HUES64 (cell line): ENCODE results near the gene MUC5B.

Experiments
- H3K27ac ChIP-seq: 2 replicates; pipeline ENCODE4 v1.7.0; 2013; ENCODE audit warnings: low read depth, low read length, inconsistent platforms
- H3K27me3 ChIP-seq: 2 replicates; pipeline ENCODE4 v1.6.1; 2013; ENCODE audit warnings: mild to moderate bottlenecking, low read length; ENCODE audit not compliant: insufficient read depth
- H3K36me3 ChIP-seq: 2 replicates; pipeline ENCODE4 v1.6.1; 2013; ENCODE audit warnings: mild to moderate bottlenecking, low read length; ENCODE audit not compliant: insufficient read depth
- H3K4me1 ChIP-seq: 2 replicates; pipeline ENCODE4 v1.6.1; 2013; ENCODE audit warnings: mild to moderate bottlenecking, low read length, moderate library complexity; ENCODE audit not compliant: insufficient read depth
- H3K4me3 ChIP-seq: 2 replicates; pipeline ENCODE4 v1.5.1; 2013; ENCODE audit warnings: mild to moderate bottlenecking, low read length, moderate library complexity
- H3K9ac ChIP-seq: 2 replicates; pipeline ENCODE4 v1.6.1; 2013; ENCODE audit warnings: mild to moderate bottlenecking, low read depth, low read length
- H3K9me3 ChIP-seq: 2 replicates; pipeline ENCODE4 v1.6.1; 2013; ENCODE audit warnings: low read depth, low read length; ENCODE audit not compliant: insufficient read depth
- WGBS: fragments of 150-250, 120-280 bp; methylation state at CpG from one replicate; pipeline ENCODE4 v1.1.7; 2013; ENCODE audit warnings: missing lambda C conversion rate; 5-methylcytosine and 5-hydroxymethylcytosine counted together

The MUC5B gene

GRCh38 chr11:1308743-1309497 is 86.1 kb downstream of the MUC5B start:
- Histone ChIP-seq H3K27ac (no peak overlapping the region), H3K27me3 (no peaks in the 10 kb centered on the region), H3K36me3 (peaks cover 4% of the 10 kb centered on the region; the same call in 1 of the 2 replicates), H3K9ac (peak overlapping the region; percentile 57), H3K4me1 (peaks cover 5% of the 10 kb centered on the region; the same call in 1 of the 2 replicates), H3K4me3 (peak overlapping the region; percentile 64), H3K9me3 (peaks cover 13% of the 10 kb centered on the region; the same call in 1 of the 2 replicates)
- WGBS: 5% methylated on average over 58 of the region's 58 CpGs

- Histone ChIP-seq H3K27ac (peak within 1 kb of the TSS; percentile 72), H3K36me3 (peaks cover 4% of the 10 kb centered on the region; the same call in 1 of the 2 replicates), H3K9me3 (peaks cover 13% of the 10 kb centered on the region; the same call in 1 of the 2 replicates), H3K4me3 (peak within 1 kb of the TSS; percentile 64), H3K4me1 (peaks cover 5% of the 10 kb centered on the region; the same call in 1 of the 2 replicates), H3K9ac (peak within 1 kb of the TSS; percentile 80), H3K27me3 (no peaks in the 10 kb centered on the region)
- WGBS: 2% methylated on average over 97 of the region's 97 CpGs
Observed at GRCh38 chr11:1309498-1310317, 86.8 kb downstream of the MUC5B start, which contains the start of gene TOLLIP. Gene TOLLIP, minus strand, starts transcription at chr11:1309632. Its CDS starts 134 bp downstream, at chr11:1309498.

GRCh38 chr11:1310318-1310687 is 87.4 kb downstream of the MUC5B start:
- Histone ChIP-seq H3K9me3 (peaks cover 13% of the 10 kb centered on the region; the same call in 1 of the 2 replicates), H3K36me3 (peaks cover 2% of the 10 kb centered on the region; the same call in 1 of the 2 replicates), H3K4me1 (peaks cover 5% of the 10 kb centered on the region; the same call in 1 of the 2 replicates), H3K27me3 (no peaks in the 10 kb centered on the region), H3K4me3 (peak overlapping the region; percentile 64), H3K9ac (peak overlapping the region; percentile 80), H3K27ac (no peak overlapping the region)
- WGBS: 85% methylated on average over 18 of the region's 18 CpGs

GRCh38 chr11:1310772-1311468 is 88.1 kb downstream of the MUC5B start:
- Histone ChIP-seq H3K4me1 (peaks cover 5% of the 10 kb centered on the region; the same call in 1 of the 2 replicates), H3K4me3 (peak overlapping the region; percentile 64; the same call in 1 of the 2 replicates), H3K27me3 (no peaks in the 10 kb centered on the region), H3K27ac (no peak overlapping the region), H3K9me3 (peaks cover 13% of the 10 kb centered on the region; the same call in 1 of the 2 replicates), H3K36me3 (no peaks in the 10 kb centered on the region), H3K9ac (no peak overlapping the region)
- WGBS: 87% methylated on average over 12 of the region's 15 CpGs
